CMK (cell line): ENCODE measurements around the gene GCN1.

Source experiments
- DNase-seq: peaks from one replicate; pipeline ENCODE4 v3.0.0-alpha.2; 2010; ENCODE audit warnings: low read depth

GCN1 gene

DNA sequence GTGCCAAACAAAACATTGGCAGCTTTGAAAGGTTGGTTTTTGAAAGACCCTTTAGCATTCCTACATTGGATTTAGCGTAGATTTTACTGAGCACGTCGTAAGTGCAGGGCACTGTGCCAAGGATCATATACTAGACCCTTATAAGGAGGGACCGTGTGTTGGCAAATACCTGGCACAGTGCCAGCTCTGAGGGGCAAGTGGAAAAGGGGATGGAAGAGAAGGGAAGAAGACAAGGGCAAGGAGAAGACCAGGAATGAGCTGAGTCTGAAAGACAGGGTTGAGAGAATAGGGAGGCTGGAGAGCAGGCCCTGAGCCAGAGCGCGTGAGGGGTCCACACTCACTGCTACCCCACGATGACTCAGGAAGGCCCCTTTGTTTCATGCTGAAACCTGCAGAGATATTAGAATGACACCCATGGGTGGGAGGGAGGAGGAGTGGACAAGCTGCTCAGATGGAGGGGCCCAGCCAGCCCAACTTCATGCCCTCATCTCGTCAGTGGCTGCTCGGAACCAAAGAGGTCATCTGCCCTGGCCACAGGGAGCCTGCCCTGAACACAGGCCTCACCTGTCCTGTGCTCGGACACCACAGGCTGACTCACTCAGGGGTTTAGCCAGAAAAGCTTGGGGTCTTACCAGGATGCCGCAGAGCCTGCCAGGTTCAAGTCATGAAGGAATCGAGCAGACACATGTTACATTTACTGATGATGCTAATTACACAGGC is 103.0 kb downstream of the GCN1 start:
- DNase-seq, result no peak

DNA sequence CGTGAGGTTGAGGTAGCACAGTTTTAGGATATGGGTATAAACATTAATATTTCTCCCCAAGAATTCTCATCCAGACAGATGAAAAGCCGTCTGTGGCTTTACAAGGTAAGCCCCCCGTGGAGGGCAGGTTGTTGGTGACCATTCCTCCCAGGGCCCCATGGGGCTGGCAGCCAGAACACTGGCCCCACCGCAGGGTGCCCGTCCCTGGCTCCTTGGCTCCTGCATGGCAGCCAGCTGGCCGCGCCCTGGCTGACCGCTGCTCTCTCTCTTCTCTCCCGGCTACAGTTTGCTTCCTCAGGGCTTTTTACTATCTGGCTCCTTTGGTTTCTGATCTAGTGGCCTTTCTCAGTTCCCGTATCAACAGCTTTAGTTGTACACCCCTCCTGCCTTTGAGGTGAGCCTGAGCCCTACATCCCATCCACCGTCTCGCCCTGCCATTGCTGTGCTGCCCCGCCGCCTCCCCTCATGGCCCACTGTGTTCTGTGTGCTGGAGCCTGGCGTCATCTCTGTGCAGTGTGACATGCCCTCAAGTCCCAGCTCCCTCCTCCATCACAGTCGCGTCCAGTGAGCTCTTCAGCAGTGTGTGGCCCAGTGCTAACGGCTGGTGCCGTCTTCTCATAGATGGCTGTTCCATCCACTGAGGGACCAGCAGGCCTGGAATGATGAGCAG is 103.8 kb downstream of the GCN1 start:
- DNase-seq, result no peak

DNA sequence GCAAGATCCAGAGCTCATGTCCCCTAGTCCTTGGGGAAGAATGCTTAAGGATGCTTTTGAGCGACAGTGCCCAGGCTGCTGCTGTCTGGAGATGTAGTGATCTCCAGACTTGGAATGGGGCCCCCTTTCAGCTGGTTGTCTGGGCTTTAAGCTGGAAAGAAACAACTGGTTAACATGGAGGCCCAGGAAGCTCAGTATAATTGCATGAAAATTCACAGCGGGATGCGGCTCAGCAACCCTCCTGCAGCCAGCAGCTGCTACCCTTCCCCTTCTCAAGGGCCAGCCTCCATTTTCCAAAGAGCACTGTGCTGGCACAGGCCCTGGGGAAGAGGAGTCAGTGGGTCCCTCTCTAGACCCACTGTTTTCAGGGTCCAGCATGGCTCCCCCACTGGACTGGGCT is 104.3 kb downstream of the GCN1 start:
- no peak for DNase-seq

DNA sequence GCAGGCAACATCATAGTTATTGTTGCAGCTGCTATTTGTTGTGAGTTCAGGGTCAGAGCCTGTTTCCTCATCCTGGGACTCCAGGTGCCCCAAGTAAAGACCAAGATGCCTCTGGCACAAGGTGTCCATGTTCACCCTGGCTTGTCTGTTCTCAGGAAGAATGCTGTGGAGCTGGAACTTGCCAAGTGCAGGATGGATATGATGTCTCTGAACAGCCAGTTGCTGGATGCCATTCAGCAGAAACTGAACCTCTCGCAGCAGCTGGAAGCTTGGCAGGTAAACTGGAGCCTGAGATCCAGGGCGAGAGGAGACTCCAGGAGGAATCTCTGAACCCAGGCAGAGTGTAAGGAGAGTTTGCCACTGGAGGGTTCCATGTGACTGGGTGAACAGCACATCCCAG is 104.7 kb downstream of the GCN1 start:
- no peak for DNase-seq

DNA sequence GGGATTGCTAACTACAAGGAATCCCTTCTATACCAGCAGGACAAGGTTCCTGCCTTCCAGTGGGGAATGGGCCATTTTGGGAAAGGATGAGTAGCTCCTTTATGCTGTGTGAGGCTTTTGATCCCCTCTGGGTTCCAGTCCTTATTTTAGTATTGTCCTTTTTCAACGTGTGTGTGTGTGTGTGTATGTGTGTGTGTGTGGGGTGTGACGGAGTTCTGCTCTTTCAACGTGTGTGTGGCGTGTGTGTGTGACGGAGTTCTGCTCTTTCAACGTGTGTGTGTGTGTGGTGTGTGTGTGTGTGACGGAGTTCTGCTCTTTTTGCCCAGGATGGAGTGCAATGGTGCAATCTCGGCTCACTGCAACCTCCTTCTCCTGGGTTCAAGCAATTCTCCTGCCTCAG is 105.4 kb downstream of the GCN1 start:
- DNase-seq, result no peak

DNA sequence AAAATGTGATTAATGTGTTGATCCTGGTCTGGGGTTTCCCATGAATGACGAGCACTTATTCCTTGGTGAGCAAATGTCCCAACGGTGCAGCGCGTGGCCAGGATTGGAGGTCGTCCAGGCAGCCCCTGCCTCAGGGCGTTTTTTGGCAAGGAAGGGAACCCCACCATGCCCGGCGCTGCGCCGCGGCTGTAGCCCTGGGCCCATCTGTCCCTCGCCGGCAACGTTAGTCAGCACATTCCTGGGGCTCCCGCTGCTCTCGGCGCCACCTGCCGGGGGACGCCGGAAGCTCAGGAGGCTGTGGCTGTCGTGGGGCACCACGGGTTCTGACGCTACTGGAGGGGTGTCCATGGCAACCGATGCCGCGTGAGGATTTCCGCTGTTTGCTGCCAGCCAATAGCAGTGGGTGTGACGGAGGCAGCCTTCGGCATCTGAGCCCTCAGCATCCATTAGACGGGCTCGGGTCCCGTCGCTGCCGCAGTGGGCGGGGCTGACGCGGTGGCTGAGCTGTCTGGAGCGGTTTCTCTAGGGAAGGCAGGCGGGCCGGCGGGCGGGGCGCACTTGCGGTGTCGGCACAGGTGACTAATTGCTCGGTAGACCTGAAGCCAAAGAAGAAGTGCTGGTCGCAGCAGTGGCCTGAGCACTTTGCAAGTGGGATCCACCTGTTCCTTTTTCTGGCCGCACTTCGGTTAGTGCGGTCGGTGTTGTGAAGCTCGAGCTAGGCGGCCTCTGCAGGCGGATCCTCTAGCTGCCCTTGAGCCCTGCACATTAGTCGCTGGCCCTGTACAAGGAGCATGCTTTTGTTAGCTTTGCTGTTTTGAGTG is 107.5 kb downstream of the GCN1 start:
- DNase-seq, result peak; percentile 91

DNA sequence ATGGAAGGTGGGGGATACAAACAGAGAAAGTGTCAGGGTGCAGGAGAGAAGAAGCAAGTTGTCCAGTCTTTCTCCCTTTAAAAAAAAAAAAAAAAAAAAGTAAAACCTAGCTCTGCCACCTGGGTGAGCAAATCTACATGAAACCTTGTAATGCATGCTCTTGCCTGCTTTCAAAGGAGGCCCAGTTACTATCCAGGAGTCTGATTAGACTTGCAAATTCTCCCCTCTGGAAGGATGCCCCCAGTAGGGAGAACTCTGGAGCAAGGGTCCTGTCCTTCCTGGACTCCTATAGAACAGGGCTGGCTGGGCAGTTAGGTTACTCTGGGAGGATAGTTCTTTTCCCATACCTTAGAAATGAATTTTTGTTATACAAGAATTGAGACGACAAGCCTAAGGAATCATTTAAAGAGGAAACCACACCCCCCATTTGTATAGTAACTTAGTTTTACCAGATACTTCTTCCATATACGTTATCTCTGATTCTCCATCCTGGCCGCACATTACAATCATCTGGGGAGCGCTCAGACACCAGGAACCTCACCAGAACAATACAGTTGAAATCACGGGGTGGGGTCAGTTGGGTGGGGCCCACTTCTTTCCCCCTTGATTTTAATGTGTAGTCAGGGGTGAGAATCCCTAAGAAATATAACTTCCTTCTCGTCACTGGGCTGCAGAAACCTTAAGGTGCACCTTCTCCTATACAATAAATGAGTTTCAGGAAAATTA is 108.4 kb downstream of the GCN1 start:
- no peak for DNase-seq

DNA sequence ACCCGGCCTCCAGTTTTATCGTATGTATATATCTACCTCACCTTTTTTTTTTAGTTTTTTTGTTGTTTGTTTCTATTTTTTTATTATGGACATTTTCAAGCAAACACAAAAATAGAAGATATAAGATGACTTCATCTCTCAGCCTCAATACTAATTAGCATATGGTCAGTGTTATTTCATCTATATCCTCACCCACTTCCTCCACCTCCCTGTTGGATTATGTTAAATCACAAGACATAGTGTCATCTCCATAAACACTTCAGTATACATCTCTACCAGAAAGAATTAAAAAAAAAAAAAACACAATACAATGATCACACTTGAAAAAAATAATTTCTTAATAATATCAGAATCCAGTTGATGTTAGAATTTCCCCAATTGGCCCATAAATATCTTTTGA is 112.9 kb downstream of the GCN1 start:
- DNase-seq, result no peak

DNA sequence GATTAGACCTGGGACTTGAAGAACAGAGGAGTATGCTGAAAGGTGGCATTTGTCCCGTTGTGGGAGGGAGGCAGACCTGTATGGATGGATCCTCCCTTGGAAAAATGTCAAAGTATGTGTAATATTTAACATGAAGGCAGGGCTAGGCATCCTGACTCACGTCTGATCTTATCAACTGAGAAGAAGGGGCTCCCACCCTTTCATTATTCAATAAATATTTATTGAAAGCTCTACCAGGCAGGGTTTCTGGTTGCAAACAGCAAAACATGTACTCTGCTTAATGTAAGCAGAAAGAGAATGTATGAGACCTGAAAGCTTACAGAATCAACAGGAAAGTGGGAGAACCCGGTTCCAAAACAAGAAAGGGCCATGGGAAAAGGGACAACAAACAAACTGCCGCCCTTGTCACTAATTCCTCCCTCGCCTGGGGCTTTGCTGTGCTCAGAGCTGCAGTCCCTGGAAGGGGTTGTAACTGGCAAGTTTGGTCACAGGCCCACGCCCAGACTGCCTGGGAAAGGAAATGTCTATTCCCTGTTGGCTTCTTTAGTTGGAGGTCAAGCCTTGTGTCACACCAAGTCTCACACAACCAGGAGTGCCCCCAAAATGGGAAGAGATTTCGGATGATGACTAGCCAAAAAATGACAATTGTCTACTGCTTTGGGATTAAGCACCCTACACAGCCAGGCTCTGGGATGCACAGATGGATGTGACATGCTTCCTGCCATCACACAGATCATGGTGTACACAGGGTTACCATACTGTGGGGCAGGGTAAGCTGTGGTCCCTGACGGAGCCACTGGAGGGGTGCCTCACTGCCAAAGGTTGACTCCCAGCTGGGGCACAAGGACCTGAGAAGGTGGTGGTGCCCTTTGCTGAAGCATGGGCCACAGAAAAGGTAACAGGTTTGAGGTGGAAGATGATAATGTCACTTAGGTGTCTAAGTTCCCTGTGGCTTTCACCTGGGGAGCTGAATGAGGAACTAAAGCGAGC is 114.8 kb downstream of the GCN1 start:
- DNase-seq, result no peak

DNA sequence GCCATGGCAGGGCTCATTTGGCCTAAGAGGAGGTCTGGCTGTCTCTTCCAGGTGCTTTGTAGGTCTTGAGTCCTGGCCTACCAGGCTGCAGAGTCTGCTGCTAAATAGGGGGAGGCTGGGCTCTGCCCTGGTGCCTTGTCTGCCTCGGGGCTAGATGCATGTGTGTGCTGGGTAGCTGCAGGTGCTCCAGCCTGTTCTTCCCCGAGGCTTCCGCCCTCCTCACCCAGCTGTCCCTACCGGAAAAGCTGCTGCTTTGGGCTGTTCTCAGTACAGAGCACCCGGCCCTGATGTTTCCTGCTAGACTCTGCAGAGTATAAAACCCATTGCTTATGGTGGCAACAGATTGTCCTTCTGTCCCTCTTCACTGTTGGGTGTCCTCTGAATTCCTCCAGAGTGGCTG is 115.6 kb downstream of the GCN1 start:
- no peak for DNase-seq

DNA sequence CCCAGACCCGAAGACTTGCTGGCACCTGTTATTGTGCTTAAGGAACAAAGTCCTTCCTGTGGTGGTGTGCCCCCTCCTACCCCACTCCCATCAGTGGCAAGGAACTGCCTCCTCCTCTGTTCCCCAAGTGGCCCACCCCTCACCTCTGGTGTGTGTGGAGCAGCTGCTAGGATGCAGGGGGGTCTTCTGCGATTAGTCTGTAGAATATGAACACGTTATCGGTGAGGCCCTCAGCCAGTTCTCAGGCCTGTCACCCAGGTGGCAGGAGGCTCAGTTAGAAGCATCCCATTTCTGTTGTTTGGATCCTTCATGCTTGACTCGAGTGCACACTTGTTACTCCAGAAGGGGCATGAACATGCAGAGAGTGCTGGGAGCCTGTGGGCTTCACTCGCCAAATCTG is 117.3 kb downstream of the GCN1 start:
- no peak for DNase-seq
